CD4-positive, alpha-beta T cell treated with Interleukin-17A for 4 hours (primary cell): Measurements from ENCODE around the gene SLC4A8.

Experiments
- DNase-seq: peaks from one replicate; pipeline ENCODE4 v3.0.0-alpha.2; 2020; ENCODE audit warnings: mixed read lengths

SLC4A8 gene

GRCh38 chr12:51424662-51425539 is at the start of gene SLC4A8:
Gene SLC4A8 (plus strand): TSS chr12:51424831. CDS start chr12:51424988, 157 bp downstream.
- DNase-seq = peak; percentile 81

DNA sequence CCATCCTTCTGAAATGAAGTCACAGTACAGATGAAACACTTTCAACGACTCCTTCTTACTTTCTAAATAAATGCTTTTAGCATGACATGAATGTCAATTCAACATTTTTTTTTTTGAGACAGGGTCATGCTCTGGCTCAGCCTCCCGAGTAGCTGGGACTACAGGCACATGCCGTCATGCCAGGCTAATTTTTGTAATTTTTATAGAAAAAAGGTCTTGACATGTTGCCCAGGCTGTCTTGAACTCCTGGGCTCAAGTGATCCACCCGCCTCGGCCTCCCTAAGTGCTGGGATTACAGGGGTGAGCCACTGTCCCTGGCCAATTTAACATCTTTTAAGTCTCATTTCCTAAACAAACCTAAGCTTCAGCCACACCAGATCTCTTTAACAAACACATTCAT is 49.8 kb upstream of the SLC4A8 start:
- no peak for DNase-seq

- DNase-seq = peak; percentile 16
Measured at GRCh38 chr12:51377099-51377984, 47.3 kb upstream of the SLC4A8 start.

DNA sequence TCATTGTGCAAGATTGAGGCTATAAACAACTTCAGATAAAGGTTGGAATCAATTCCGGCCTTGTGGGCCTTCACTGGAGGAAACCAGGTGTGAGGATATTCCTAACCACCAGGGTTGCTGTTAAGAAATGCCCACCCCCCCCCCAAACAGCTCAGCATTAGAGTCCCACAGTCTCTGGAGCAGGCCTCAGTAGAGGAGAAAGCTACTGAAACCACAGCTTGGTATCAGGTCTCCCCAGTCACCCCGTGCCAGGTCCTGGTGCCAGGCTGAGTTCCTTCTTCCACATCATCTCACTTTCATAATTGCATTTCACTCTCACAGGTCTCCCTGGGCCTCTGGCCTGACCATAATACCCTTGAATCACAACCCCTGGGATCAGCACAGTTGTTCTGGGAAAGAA is 45.9 kb upstream of the SLC4A8 start:
- no peak for DNase-seq

DNA sequence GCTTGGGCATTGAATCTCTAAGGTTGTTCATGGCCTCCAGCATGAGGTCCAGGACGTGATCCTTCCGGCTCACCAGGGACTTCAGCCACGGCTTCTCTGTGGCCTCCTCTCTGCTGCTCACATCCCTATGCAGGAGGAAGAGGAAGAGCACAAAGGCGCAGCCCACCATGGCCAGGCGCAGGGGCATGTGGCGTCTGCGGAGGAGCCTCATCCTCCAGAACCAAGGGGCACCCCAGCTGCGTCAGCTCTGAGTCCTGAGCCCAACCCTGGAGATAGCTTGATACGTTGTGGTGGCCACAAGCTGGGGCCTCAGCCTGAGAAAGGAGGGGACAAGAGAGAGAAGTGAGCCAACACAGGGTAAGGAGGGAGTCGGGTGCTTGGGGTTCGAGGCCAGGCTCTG is 45.1 kb upstream of the SLC4A8 start:
- no peak for DNase-seq

DNA sequence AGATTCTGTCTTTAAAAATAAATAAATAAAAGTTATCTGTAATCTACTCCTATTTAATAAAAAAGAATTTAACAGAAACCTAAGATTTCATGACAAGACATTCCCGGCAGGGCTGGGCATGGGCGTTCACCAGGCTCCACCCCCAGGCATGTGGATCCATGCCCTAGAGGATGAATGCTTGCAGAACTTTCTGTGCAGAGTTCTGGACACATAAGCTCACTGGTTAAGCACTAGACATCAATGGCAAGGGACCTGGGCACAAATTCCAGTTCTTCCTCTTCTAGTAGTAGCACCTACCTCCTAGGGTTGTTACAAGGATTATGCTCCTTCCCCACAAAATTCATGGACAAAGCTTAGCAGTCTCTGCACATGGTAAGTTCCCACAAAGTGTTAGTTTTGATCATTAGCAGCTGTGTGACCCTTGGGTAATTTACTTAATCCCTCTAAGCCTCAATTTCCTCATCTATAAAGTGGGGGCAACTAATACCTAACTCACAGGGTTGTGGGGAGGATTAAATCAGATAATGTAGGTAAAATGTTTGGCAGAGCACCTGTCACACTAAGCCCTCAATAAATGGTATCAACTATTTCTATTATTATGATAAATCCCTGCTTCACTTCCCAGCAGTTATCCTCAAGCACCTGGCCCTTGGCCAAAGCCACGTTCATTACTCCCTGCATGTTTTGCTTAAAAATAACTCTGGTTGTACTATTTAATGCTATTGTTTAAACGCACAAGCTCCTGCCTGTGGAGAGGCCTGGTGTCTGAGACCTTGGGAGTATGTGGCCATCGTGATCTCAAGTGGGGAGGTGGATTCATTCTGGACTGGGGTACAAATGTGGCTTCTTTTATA is 43.2 kb upstream of the SLC4A8 start:
- DNase-seq = no peak

DNA sequence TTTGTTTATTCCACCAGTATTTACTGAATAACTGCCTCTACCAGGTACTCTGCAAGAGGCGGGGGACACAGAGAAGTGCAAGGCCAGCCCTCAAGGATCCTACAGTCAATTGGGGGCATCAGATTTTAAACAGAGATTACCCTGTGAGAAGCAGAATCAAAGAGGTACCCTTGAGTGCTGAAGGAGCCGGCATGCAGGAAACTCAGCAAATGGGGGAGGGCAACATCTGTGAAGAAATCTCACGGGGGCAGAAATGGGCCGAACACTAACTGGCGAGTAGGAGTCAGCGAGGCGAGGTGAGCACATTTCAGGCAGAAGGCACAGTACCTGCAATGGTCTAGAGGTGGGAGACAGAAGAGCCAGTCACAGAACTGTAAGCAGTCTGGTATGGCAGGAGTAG is 42.5 kb upstream of the SLC4A8 start:
- DNase-seq = no peak

- peak; percentile 19 for DNase-seq
Measured at GRCh38 chr12:51383269-51383905, 41.2 kb upstream of the SLC4A8 start.

DNA sequence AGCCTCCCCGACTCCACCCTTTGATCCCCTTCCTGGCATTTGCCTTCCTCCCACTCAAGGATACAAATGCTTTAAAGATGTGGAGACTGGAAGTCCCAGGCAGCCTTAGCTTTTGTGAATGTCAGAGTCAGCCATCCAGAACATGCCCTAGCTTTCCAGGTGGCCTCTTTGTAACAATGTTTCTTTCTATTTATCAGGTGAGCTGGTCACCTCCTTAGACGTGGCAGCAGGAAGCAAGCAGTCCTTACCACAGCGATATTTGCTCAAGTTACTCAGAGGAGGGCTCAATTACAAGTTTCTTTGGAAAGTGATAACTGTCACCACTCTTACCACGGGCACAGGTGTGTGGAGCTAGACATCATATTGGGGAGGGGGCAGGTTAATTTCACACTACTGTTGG is 38.3 kb upstream of the SLC4A8 start:
- DNase-seq = no peak

GRCh38 chr12:51388069-51388799 is 36.4 kb upstream of the SLC4A8 start:
- no peak for DNase-seq

DNA sequence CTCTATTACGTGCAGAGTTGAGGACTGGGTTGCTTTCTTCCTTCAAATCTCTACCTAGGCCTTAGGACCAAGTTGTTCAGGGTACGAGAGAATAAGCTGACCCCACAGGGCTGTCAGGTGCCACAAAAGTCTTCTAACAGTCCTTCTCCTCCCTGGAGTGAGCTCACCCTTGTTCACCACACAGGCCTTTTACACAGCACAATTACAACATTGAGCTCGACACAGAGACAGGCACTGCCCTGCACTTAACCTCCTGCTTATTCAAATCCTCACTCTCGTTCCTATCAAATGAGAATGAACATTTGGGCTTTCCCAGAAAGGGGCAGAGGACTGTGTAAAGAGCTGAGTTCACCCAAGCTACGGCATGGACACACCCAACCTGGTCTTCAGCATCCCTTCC is 35.8 kb upstream of the SLC4A8 start:
- DNase-seq = no peak

GRCh38 chr12:51389302-51389999 is 35.2 kb upstream of the SLC4A8 start:
- peak; percentile 52 for DNase-seq

DNA sequence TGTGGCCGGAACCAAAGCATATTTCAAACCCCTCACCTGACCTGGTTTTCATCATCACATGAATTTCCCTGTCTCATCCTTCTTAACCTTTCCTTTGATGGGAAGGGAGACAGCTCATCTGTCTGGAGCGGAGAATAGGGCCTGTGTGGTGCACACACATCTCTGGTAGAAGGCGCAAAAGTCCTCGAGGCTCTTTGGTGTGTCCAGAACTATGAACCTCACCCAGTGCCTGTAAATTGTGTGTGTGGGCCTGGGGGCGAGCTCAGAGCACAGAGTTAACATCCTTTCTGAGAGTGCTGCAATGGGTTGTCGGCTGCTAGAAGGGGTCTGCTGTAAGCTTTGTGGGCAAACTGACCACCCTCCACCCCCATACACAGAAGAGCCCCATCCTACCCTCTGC is 34.2 kb upstream of the SLC4A8 start:
- no peak for DNase-seq

GRCh38 chr12:51390891-51391282 is 33.7 kb upstream of the SLC4A8 start:
- peak; percentile 43 for DNase-seq

DNA sequence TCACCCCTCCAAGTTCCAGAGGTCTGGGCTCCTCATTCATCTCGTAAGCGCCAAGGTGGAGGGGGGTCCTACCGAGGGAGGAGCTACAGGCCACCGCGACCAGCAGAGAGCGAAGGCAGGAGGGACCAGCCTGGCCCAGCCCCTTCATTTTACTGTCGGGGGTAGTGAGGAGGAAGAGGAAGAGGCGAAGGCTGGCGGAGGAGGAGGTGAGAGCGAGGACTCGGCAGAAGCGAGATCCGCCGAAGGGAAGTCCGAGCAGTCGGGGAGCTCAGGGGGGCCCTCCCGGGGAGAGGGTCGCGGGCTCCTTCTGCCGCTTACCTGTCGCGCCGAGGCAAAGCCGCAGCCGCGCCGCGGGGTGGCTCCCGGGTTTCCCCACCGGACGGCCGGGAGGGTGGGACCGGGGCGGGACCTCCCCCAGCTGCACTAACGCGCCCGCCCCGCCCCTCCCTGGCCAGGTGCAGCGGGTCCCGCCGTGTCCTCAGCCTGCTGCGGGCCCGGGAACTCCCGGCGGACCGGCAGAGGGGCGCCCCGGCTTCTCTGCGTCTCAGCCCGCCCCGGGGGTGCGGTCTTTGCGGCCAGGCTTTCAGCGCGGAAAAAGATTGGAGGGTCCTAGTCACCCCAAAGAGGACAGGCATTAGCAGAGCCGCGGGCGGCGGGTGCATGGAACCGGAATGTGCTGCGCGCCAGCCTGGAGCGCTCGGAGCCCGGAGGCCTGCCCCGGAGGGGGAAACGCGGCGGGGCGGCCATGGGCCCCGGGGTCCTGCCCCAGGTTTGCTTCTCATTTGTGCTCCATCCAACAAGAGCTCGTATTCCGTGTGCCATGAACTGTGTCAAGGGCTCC is 33.1 kb upstream of the SLC4A8 start, which contains the start of gene GALNT6:
Gene GALNT6, minus strand, starts transcription at position 124 of the 841 bp plus-strand sequence. CDS start 11,625 bp downstream, outside the sequence.
- peak; percentile 81 for DNase-seq

DNA sequence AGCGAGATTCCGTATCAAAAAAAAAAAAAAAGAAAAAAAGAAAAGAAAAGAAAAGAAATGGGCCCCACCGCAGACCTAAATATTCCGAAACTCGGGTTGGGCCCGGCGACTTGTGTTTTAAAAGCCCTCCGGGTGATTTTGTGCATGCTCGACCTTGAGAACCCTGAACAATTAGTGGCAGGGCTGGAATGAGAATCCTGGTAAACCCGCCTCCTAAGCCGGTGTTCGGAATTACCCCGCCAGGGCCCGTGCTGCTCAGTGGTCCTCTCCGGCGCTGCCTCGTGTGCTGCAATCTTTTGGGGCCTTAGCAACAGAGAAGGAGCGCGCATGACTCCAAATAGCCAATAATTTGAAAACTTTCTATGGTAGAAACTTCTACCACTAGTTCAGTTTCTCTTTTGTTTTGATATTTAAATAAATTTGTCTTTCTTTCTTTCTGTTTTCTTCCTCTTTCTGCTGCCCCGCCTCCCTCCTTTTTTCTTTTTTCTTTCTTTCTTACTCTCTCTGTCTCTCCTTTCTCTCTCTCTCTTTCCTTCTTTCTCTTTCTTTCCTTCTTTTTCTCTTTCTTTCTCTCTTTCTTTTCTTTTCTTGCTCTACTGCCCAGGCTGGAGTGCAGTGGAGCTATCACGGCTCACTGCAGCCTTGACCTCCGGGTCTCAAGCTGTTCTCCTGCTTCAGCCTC is 31.9 kb upstream of the SLC4A8 start:
- DNase-seq = peak; percentile 33

GRCh38 chr12:51393676-51394545 is 30.7 kb upstream of the SLC4A8 start:
- peak; percentile 80 for DNase-seq
